RCC 7860 (cell line): ENCODE measurements around the gene BCL11A.

ENCODE experiments used
- DNase-seq: peaks from one replicate; pipeline ENCODE4 v3.0.0-alpha.2; 2015; ENCODE audit warnings: low spot score
- FAIRE-seq: peaks from 2 replicates; lab custom pipeline; 2012; peaks lifted over from hg19 to GRCh38; lab: Jason Lieb, UNC

BCL11A gene

GRCh38 chr2:60412620-60413019, 140.8 kb downstream of the BCL11A start:
- FAIRE-seq (no peak), DNase-seq (no peak)

- no peak for FAIRE-seq
- no peak for DNase-seq
These were observed 141.4 kb downstream of the BCL11A start for GRCh38 chr2:60412027-60412426.

- FAIRE-seq: no peak
- no peak for DNase-seq
These were observed 142.2 kb downstream of the BCL11A start for GRCh38 chr2:60411295-60411694.

- FAIRE-seq: no peak
- no peak for DNase-seq
These were observed 142.9 kb downstream of the BCL11A start for GRCh38 chr2:60410456-60411146.

GRCh38 chr2:60409531-60409871, 144.0 kb downstream of the BCL11A start:
- DNase-seq (no peak), FAIRE-seq (no peak)

GRCh38 chr2:60408811-60409530, 144.5 kb downstream of the BCL11A start:
- DNase-seq: no peak
- FAIRE-seq: no peak

- DNase-seq (no peak), FAIRE-seq (no peak)
These were observed 145.2 kb downstream of the BCL11A start for GRCh38 chr2:60408207-60408606.

GRCh38 chr2:60407398-60407797, 146.1 kb downstream of the BCL11A start:
- DNase-seq (no peak), FAIRE-seq (no peak)

GRCh38 chr2:60406192-60406591, 147.3 kb downstream of the BCL11A start:
- FAIRE-seq: no peak
- no peak for DNase-seq

GRCh38 chr2:60405271-60405919, 148.1 kb downstream of the BCL11A start:
- no peak for FAIRE-seq
- DNase-seq: no peak
